Effector memory CD8-positive, alpha-beta T cell (primary cell): ENCODE data around the gene PI3.

ENCODE experiments used
- ATAC-seq: fragments of 150-1000 bp; cut with Tn5 transposase; replicated peaks from 2 replicates; pipeline ENCODE4 v1.10.0; 2021; ENCODE audit warnings: mild to moderate bottlenecking, moderate library complexity
- DNase-seq, 3 experiments: peaks; one replicate each; pipeline ENCODE4 v3.0.0; 2021
- H3K27ac Mint-ChIP-seq, 2 donors: one replicate each; pipeline ENCODE4 v1.8.0; 2022; ENCODE audit warnings: mild to moderate bottlenecking in 2 of 2, mixed read lengths in 2 of 2, moderate library complexity in 2 of 2
- H3K27me3 Mint-ChIP-seq, 2 donors: one replicate each; pipeline ENCODE4 v1.8.0; 2022; ENCODE audit warnings: mixed read lengths in 2 of 2
- H3K36me3 Mint-ChIP-seq: one replicate; pipeline ENCODE4 v1.8.0; 2022; ENCODE audit warnings: mild to moderate bottlenecking, moderate library complexity, mixed read lengths; ENCODE audit not compliant: insufficient read depth
- H3K4me1 Mint-ChIP-seq, 2 donors: one replicate each; pipeline ENCODE4 v1.8.0; 2022; ENCODE audit warnings: low read depth in 2 of 2, mixed read lengths in 2 of 2
- H3K4me3 Mint-ChIP-seq, 2 donors: one replicate each; pipeline ENCODE4 v1.8.0; 2022; ENCODE audit warnings: mild to moderate bottlenecking in 2 of 2, mixed read lengths in 2 of 2, moderate library complexity in 2 of 2
- H3K9me3 Mint-ChIP-seq, 2 donors: one replicate each; pipeline ENCODE4 v1.8.0; 2022; ENCODE audit warnings: mixed read lengths in 2 of 2

The PI3 gene

DNA sequence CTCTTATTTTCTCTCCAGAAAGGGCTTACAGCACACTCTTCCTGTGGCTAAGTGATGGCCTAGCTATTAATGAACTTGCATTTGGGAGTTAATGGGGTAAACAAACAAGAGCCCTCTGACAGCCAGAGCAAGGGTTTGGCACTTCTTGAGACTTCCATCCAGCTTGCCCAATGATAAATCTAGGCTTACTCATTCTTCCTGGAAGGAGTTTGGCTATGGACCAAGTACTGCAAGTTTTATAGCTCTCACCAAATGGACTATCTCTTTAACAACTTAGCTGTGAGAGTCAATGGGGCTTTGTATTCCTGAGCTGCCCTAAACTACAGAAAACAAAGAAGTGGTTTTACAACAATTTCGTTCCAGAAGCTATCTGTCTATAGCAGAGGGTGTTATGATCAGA, 16.7 kb upstream of the PI3 start:
- Mint-ChIP-seq H3K4me3 (no peak overlapping the region), H3K9me3 (peaks cover 0 to 18% of the 10 kb centered on the region in 2 donors), H3K27me3 (peaks cover 75 to 85% of the 10 kb centered on the region in 2 donors), H3K36me3 (no peaks in the 10 kb centered on the region), H3K27ac (no peak overlapping the region), H3K4me1 (no peaks in the 10 kb centered on the region)
- DNase-seq, result no peak
- no peak for ATAC-seq

GRCh38 chr20:45163083-45163803, 11.5 kb upstream of the PI3 start:
- no peaks in the 10 kb centered on the region for H3K4me1 Mint-ChIP-seq
- no peak for ATAC-seq
- peaks cover 77 to 83% of the 10 kb centered on the region in 2 donors for H3K27me3 Mint-ChIP-seq
- H3K9me3 Mint-ChIP-seq, result peaks cover 0 to 18% of the 10 kb centered on the region in 2 donors
- H3K36me3 Mint-ChIP-seq, result no peaks in the 10 kb centered on the region
- no peak overlapping the region for H3K27ac Mint-ChIP-seq
- H3K4me3 Mint-ChIP-seq, result no peak overlapping the region
- no peak for DNase-seq

DNA sequence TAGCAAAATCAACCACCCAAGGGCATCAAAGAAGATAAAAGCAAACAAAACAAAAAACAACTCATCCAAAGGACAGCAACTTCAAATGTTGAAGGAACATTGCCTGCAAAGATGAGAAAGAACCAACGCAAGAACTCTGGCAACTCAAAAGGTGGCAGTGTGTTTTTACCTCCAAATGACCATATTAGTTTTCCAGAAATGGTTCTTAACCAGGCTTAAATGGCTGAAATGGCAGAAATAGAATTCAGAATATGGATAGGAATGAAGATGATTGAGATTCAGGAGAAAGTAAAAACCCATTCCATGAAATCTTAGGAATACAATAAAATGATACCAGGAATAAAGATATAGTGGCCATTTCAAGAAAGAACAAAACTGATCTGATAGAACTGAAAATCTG, 9.8 kb upstream of the PI3 start:
- Mint-ChIP-seq H3K27ac (no peak overlapping the region), H3K4me3 (no peak overlapping the region), H3K27me3 (peaks cover 64 to 70% of the 10 kb centered on the region in 2 donors), H3K4me1 (no peaks in the 10 kb centered on the region), H3K36me3 (no peaks in the 10 kb centered on the region), H3K9me3 (peaks cover 0 to 7% of the 10 kb centered on the region in 2 donors)
- no peak for ATAC-seq
- DNase-seq, result no peak

DNA sequence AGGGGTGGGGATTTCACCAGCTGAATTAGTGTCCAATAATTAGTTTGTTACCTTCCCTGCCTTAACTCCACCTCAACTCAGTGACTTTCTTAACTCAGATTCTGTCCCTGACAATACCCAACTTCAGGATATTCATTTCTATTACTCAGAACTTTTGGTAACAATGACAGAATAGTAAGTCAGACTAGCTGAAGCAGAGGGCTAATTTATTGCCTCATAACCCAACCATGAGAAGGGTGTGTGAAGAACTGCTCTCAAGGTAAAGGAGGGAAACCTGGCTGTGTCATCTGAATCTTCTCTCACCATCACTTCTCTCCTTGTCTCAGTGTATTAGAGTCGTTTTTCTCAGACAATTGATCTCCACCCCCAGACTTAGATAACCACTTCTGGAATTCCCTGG, 1.2 kb upstream of the PI3 start:
- ATAC-seq (no peak), DNase-seq (no peak)
- no peaks in the 10 kb centered on the region for H3K9me3 Mint-ChIP-seq
- H3K27ac Mint-ChIP-seq, result no peak overlapping the region
- H3K36me3 Mint-ChIP-seq, result no peaks in the 10 kb centered on the region
- no peaks in the 10 kb centered on the region for H3K4me1 Mint-ChIP-seq
- H3K27me3 Mint-ChIP-seq, result peaks cover 26 to 49% of the 10 kb centered on the region in 2 donors
- no peak overlapping the region for H3K4me3 Mint-ChIP-seq

- no peak overlapping the region for H3K4me3 Mint-ChIP-seq
- H3K9me3 Mint-ChIP-seq, result no peaks in the 10 kb centered on the region
- H3K27me3 Mint-ChIP-seq, result peaks cover 20 to 58% of the 10 kb centered on the region in 2 donors
- no peak for DNase-seq
- H3K27ac Mint-ChIP-seq, result no peak overlapping the region
- no peaks in the 10 kb centered on the region for H3K4me1 Mint-ChIP-seq
- ATAC-seq, result no peak
- no peaks in the 10 kb centered on the region for H3K36me3 Mint-ChIP-seq
Measured at GRCh38 chr20:45176526-45177267, 2.0 kb downstream of the PI3 start.

DNA sequence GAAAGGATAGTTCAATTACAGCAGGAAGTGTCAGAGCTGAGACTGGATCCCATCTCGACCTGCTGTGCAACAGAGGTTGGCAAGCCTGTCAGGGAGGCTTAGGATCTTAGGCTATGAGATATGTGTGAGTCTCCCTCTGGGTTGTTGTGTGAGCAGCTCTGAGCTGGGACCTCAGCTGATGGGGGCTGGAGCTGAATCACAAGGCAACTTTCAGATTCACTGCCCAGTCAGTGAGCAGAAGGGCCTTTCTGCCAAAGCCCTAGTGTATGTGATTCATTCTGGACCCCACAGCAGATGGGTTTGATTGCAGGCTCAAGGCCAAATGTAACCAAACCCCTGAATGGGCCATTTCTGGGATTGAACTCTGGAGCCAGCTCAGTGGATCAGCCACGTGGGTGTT, 4.5 kb downstream of the PI3 start:
- H3K27me3 Mint-ChIP-seq, result peaks cover 14 to 56% of the 10 kb centered on the region in 2 donors
- no peak overlapping the region for H3K4me3 Mint-ChIP-seq
- H3K27ac Mint-ChIP-seq, result no peak overlapping the region
- DNase-seq (no peak), ATAC-seq (no peak)
- H3K9me3 Mint-ChIP-seq, result no peaks in the 10 kb centered on the region
- no peaks in the 10 kb centered on the region for H3K36me3 Mint-ChIP-seq
- no peaks in the 10 kb centered on the region for H3K4me1 Mint-ChIP-seq

DNA sequence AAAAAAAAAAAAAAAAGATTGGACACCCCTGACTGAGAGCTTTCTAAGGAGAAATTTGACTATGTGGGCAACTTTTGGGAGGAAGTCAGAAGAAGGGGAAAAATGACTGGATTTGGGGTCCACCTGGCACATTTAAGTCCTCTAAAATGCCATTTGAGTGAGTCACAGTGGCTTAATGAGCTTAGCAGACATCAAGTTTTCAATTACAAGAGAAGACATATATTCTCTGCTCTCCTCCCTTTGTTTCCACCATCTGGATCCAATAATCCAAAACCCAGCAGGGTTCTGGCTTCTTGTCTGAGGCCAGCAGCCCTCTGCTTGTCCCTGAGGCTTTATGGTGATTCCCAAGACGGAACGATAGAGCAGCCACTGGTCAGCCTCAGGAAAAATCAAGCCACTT, 6.9 kb downstream of the PI3 start:
- Mint-ChIP-seq H3K9me3 (no peaks in the 10 kb centered on the region), H3K27me3 (peaks cover 8 to 45% of the 10 kb centered on the region in 2 donors), H3K4me3 (no peak overlapping the region), H3K4me1 (no peaks in the 10 kb centered on the region), H3K27ac (no peak overlapping the region), H3K36me3 (no peaks in the 10 kb centered on the region)
- DNase-seq (no peak), ATAC-seq (no peak)

DNA sequence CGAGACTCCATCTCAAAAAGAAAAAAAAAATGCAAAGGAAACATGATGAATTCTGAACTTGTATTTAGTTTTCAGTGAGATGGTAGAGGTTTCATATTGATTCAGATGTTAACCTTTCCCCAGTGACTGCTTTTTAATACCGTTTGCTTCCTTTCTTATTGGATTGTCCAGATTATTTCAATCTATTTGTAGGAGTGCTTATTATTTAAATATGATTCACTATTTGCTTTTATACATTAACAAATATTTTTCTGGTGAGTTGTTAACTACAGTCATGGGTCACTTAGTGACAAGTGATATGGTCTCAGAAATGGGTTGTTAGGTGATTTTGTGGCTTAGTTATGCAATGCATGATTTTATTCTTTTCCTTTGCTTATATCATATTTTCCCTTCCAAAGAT, 8.4 kb downstream of the PI3 start:
- H3K27ac Mint-ChIP-seq, result no peak overlapping the region
- no peaks in the 10 kb centered on the region for H3K9me3 Mint-ChIP-seq
- no peak overlapping the region for H3K4me3 Mint-ChIP-seq
- peaks cover 8 to 32% of the 10 kb centered on the region in 2 donors for H3K27me3 Mint-ChIP-seq
- DNase-seq (no peak), ATAC-seq (no peak)
- H3K4me1 Mint-ChIP-seq, result no peaks in the 10 kb centered on the region
- no peaks in the 10 kb centered on the region for H3K36me3 Mint-ChIP-seq

- ATAC-seq (no peak), DNase-seq (no peak)
- peaks cover 17 to 28% of the 10 kb centered on the region in 2 donors for H3K27me3 Mint-ChIP-seq
- no peaks in the 10 kb centered on the region for H3K36me3 Mint-ChIP-seq
- H3K9me3 Mint-ChIP-seq, result no peaks in the 10 kb centered on the region
- no peaks in the 10 kb centered on the region for H3K4me1 Mint-ChIP-seq
- no peak overlapping the region for H3K4me3 Mint-ChIP-seq
- no peak overlapping the region for H3K27ac Mint-ChIP-seq
Measured at GRCh38 chr20:45187693-45188092, 13.0 kb downstream of the PI3 start.

DNA sequence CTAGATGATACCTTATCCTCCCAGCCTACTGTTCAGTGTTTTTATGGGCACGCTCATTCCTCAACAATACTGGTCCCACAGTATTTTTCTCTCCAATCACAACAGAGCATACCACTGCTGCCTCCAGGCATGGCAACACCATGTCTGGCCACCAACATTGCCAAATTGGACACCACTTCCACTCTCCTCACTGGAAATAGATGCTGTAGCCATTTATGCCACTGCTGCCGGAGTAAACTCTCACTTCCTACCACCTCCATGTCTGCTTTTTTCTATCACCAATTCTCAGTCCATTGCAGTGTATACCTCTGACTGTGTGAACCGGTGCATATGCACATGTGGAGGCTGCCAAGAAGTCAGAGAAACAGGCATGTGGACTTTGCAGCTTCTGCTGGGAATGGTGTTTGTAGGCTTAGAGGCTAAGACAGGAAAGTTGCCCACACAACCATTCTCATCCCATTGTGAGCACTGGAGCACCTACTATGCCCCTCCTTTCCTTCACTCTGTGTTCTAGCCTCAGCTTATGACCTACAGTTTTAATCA, 14.4 kb downstream of the PI3 start:
- ATAC-seq, result no peak
- no peak overlapping the region for H3K27ac Mint-ChIP-seq

GRCh38 chr20:45189861-45190260, 15.2 kb downstream of the PI3 start:
- H3K27me3 Mint-ChIP-seq, result peaks cover 17 to 34% of the 10 kb centered on the region in 2 donors
- no peaks in the 10 kb centered on the region for H3K4me1 Mint-ChIP-seq
- no peaks in the 10 kb centered on the region for H3K36me3 Mint-ChIP-seq
- DNase-seq, result no peak
- H3K9me3 Mint-ChIP-seq, result no peaks in the 10 kb centered on the region
- H3K4me3 Mint-ChIP-seq, result no peak overlapping the region
- ATAC-seq, result no peak
- H3K27ac Mint-ChIP-seq, result no peak overlapping the region

More for the DNA sequence above, 14.4 kb downstream of the PI3 start:
- no peaks in the 10 kb centered on the region for H3K9me3 Mint-ChIP-seq
- peaks cover 23 to 37% of the 10 kb centered on the region in 2 donors for H3K27me3 Mint-ChIP-seq
- no peak overlapping the region for H3K4me3 Mint-ChIP-seq
- no peaks in the 10 kb centered on the region for H3K36me3 Mint-ChIP-seq
- no peaks in the 10 kb centered on the region for H3K4me1 Mint-ChIP-seq
- DNase-seq, result no peak

GRCh38 chr20:45191926-45192325, 17.2 kb downstream of the PI3 start:
- Mint-ChIP-seq H3K4me3 (no peak overlapping the region), H3K9me3 (no peaks in the 10 kb centered on the region), H3K36me3 (no peaks in the 10 kb centered on the region), H3K27me3 (peaks cover 15 to 30% of the 10 kb centered on the region in 2 donors), H3K27ac (no peak overlapping the region), H3K4me1 (no peaks in the 10 kb centered on the region)
- DNase-seq (no peak), ATAC-seq (no peak)

DNA sequence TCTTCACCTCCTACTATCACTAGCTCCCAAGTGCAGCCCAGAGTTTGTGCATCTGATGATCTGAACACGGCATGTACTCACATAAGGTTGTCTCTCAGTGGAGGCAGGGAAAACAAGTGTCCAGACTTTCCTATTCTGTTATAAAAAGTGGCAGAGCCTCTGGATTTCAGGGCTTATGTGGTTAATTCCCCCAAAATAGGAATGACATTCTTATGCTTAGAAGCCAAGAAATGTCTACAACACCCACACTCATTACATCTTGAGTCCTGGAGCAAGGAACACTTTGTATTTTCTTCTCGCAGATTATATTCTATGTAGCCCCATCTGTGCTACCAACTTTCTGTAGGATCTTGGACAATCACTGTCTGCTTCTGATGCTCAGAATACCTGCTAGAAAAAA, 18.6 kb downstream of the PI3 start:
- no peaks in the 10 kb centered on the region for H3K36me3 Mint-ChIP-seq
- ATAC-seq (no peak), DNase-seq (no peak)
- H3K9me3 Mint-ChIP-seq, result no peaks in the 10 kb centered on the region
- H3K27me3 Mint-ChIP-seq, result peaks cover 24 to 43% of the 10 kb centered on the region in 2 donors
- H3K4me1 Mint-ChIP-seq, result no peaks in the 10 kb centered on the region
- no peak overlapping the region for H3K4me3 Mint-ChIP-seq
- no peak overlapping the region for H3K27ac Mint-ChIP-seq

GRCh38 chr20:45206725-45207124, 32.0 kb downstream of the PI3 start, which contains the start of gene SEMG1:
SEMG1 (plus strand) TSS chr20:45207033; CDS start chr20:45207054, 21 bp downstream.
- Mint-ChIP-seq H3K9me3 (peaks cover 0 to 7% of the 10 kb centered on the region in 2 donors), H3K27ac (no peak within 1 kb of the TSS), H3K4me1 (no peaks in the 10 kb centered on the region), H3K36me3 (no peaks in the 10 kb centered on the region), H3K27me3 (peaks cover 49 to 51% of the 10 kb centered on the region in 2 donors), H3K4me3 (no peak within 1 kb of the TSS)
- DNase-seq (no peak), ATAC-seq (no peak)
